ENCODE results near the gene ABCC4.

DNA sequence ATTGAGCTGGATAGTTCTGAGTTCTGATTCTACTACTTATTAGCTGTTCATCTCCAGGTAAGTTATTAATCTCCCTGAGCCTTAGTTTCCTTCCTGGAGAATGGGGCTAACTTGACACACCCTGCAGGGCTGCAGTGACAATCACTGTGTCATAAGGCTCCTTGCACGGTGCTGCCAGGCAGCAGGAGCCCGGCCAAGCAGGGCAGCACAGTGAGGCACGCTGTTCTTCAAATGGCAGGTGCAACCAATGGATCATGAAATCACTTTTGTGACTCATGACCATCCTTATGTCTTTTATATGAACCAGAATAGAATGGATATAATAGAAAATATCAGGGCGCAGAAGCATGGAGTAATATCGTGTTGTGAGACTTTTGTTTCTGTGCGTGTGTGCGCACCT is 242.6 kb downstream of the ABCC4 start:
- TF ChIP-seq, protein P1, sequence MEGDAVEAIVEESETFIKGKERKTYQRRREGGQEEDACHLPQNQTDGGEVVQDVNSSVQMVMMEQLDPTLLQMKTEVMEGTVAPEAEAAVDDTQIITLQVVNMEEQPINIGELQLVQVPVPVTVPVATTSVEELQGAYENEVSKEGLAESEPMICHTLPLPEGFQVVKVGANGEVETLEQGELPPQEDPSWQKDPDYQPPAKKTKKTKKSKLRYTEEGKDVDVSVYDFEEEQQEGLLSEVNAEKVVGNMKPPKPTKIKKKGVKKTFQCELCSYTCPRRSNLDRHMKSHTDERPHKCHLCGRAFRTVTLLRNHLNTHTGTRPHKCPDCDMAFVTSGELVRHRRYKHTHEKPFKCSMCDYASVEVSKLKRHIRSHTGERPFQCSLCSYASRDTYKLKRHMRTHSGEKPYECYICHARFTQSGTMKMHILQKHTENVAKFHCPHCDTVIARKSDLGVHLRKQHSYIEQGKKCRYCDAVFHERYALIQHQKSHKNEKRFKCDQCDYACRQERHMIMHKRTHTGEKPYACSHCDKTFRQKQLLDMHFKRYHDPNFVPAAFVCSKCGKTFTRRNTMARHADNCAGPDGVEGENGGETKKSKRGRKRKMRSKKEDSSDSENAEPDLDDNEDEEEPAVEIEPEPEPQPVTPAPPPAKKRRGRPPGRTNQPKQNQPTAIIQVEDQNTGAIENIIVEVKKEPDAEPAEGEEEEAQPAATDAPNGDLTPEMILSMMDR (IDR thresholded peaks at IDR 0.05) = no peak
- TF ChIP-seq EZH2 (IDR thresholded peaks at IDR 0.05; ENCODE audit: borderline replicate concordance, insufficient read depth, low read depth, low read length, poor library complexity, severe bottlenecking) = no peak
